HG03139 (cell line): Measurements from ENCODE around the gene MTX1.
"Not testable (repeated sequence)": the region's sequence is repeated elsewhere in the genome, so short reads cannot be mapped to it uniquely, and the experiment has no call there.

Source experiments
- ATAC-seq: cut with Tn5 transposase; IDR thresholded peaks from one replicate; pipeline ENCODE4 v1.9.1; 2021; ENCODE audit not compliant: unreplicated experiment

Gene MTX1

DNA sequence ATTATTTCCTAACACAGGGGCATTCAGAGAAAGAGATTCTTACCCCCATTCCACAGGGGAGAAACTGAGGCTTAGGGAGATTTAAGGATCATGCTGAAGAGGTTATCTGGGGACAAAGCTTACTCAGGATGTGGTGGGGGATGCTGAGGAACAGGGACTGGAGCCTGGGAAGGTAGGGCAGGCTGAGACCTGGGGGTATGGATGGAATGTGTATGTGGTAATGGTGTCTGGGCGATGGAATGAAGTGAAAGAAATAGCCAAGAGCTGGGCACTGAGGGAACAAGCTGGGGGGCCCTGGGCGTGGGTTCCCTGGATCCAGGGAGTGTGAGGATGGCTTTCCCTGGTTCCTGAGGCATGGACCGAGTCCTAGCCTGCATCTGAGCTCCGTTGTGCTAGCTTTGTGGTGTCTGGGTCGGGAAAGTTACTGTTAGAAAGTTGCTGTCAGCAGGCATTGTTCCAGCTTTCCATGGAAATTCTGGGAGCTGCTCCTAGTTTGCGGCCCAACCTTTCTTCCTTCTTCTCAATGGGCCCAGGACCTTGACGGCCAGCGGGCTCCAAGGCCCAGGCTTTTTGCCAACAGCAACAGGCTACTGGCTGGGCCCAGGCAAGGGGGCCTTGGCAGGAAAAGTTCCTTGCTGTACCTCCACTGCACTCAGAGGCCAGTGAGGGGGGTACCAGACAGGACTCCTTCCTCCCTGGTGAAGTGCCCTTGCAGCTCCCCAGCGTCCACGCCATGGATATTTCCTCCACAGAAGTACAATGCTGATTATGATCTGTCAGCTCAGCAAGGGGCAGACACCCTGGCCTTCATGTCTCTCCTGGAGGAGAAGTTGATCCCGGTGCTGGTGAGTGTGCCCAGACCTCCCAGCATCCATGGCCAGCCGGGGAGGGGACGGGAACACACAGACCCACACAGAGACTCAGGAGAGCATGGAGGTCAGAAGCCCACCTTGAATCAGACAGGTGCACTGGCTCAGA, 23.8 kb downstream of the MTX1 start:
- ATAC-seq, result not testable (repeated sequence)

DNA sequence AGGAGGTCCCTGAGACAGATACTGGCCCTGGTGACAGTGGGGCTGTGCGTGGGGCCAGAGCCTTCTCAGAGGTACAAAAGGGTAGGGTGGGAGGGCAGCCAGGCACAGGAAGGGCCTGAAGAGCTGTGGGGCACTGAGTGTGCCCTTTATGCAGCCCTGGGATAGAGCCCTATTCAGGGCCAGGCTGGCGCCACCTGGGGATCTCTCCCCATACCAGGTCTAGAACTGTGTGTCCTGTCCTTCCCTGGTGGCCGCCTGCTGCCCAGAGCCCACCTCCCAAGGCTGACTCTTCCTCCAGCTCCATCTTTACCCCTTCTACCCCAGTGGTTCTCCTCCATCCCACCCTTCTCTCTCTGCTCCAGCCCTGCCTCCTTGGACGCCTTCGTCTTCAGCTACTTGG, 25.0 kb downstream of the MTX1 start:
- ATAC-seq, result not testable (repeated sequence)

DNA sequence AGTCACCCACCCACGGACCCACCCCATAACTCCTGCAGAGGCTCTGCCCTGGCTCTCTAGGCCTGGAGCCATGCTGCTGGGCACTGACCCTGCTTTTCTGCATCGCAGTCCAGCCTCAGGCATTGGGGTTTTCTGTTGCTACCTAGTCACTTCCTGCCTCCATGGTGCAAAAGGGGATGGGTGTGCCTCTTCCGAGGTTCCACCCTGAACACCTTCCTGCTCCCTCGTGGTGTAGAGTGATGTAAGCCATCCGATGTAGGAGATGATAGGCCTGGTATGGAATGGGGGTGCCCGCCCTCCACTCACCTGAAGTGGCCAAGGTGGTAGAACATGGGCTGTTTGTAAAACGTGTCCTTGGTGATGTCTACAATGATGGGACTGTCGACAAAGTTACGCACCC, 26.9 kb downstream of the MTX1 start:
- ATAC-seq, result not testable (repeated sequence)

DNA sequence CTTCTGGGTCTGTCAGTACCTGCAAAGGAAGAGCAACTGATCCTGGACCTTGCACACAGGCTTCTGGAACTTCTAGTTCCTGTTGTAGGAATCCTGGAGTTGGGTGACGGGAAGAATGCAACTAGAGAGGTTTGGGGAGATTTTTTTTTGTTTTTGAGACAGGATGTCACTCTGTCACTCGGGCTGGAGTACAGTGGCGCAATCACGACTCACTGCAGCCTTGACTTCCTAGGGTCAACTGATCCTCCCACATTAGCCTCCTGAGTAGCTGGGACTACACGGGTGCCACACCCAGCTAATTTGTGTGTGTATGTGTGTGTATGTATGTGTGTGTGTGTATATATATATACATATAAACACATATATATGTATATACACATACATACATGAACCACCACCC, 28.0 kb downstream of the MTX1 start:
- no peak for ATAC-seq

DNA sequence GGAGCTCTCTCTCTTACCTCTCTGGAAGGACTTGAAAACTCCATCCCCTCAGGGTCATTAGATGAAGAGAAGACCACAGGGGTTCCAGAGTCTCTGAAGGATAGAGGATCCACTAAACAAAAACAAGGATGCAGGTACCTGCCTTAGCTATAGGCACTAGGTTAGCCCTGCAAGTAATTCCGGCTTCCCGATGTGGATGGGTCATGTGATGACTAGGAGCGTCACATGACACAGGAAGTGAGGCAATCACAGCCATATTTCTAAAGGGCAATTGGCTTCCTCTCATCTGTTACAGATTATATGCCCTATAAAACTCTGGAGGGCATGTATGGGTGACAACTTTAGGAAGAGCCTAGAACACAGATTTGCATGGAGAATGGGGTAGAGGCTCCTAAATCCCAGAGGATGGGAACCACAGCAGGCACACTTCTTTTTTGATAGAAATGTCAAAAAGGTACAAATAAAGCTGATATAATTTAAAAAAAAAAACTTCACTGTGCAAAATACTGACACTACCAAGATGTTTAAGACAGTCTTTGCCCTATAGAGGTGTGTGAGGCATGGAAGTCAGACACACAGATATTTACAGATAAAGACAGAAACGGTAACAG, 32.7 kb downstream of the MTX1 start:
- no peak for ATAC-seq

DNA sequence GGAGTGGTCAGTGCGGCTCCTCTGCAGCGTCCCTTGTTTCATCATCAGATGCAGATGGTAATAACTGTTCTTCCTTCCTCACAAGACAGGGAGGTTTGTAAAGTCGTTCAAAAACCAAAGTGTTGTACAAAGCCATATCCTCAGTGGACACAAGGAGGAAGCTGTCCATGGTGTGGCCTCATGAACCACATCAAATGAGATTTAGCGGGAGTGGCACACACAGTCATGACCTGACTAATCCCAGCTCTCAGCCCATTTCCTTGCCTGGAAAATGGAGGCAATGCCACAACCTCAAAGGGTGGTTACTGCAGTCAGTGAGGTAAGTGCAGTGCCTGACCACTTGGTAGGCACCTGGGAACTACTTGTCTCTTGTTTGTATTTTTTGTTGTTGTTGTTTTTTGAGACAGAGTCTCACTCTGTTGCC, 33.4 kb downstream of the MTX1 start:
- ATAC-seq, result no peak

DNA sequence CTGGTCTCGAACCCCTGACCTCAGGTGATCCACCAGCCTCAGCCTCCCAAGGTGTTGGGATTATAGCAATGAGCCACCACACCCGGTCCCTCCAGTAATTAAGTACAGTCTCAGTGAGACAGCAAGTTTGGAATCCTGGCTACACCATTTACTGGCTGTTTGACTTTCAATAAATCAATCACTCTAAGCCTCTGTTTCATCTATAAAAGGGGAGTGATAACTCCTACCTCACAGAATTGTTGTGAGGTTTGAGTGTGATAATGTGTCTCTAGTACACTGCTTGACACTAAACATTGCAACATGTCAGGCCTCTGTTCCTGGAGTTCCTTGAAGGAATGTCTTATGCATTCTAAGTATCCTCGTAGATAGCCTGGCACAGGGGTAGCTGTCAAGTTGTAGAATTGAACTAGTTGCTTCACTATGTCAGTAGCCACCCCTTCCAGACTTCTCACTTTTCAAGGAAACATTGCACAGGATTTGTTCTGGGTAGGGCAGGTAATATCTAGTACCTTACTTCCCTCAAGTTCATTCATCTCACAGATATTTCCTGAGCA, 34.4 kb downstream of the MTX1 start:
- no peak for ATAC-seq

DNA sequence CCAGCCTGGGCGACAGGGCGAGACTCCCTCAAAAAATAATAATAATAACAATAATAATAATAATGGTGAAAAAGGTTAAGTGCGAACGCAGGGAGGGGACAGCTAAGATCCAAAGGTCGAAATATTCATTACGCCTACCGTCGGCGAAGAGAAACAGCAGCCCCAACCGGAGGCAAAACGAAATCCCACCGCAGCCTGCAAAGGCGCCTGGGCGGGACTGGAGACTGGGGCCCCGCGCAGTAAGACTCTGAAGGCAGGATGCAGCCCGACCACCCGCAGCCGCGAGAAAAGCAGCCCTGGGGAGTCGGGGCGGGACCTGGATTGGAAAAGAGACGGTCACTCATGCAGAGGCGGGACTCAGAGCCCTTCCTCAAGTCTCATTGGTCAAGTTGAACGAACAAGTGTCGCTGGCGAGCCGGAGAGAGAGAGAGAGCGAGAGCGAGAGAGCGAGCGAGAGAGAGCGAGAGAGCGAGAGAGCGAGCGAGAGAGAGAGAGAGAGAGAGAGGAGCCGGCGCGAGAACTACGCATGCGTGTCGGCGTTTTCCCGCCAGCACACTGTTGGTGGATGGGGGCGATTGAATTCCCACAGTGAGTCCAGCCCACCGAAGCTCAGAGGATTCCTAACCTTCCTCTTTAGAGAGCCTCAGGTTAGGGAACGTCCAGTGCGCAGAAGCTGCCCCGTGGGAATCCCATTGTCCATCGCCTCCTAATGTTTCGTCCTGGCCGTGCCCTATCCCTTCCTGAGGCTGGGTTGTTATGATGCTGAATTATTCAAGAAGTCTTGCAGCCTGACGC, 36.1 kb downstream of the MTX1 start:
- ATAC-seq, result peak; percentile 74

DNA sequence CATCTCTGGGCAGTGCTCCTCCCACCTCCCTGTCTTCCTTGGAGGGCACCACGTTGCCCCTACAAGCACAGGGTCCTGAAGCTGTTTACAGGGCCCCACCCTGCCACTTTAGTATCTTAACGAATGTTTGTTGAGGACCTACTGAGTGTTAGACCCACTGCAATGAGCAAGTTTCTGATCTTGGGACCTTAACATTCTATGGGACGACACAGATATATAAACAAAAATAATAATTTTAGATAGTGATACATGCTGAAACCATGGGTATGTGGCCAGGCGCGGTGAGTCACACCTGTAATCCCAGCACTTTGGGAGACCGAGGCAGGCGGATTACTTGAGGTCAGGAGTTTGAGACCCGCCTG, 36.6 kb downstream of the MTX1 start:
- no peak for ATAC-seq

DNA sequence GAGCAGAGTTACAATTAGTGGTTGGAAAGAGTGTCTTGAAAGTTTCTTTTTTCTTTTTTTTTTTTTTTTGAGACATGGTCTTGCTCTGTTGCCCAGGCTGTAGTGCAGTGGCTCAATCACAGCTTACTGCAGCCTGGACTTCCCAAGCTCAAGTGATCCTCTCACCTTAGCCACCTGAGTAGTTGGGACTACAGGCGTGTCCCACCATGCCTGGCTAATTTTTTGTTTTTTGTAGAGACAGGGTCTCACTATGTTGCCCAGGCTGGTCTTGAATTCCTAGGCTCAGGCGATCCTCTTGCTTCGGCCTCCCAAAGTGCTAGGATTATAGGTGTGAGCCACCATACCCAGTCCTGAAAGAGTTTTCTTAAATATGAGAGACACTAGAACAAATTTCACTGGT, 38.3 kb downstream of the MTX1 start:
- not testable (repeated sequence) for ATAC-seq

DNA sequence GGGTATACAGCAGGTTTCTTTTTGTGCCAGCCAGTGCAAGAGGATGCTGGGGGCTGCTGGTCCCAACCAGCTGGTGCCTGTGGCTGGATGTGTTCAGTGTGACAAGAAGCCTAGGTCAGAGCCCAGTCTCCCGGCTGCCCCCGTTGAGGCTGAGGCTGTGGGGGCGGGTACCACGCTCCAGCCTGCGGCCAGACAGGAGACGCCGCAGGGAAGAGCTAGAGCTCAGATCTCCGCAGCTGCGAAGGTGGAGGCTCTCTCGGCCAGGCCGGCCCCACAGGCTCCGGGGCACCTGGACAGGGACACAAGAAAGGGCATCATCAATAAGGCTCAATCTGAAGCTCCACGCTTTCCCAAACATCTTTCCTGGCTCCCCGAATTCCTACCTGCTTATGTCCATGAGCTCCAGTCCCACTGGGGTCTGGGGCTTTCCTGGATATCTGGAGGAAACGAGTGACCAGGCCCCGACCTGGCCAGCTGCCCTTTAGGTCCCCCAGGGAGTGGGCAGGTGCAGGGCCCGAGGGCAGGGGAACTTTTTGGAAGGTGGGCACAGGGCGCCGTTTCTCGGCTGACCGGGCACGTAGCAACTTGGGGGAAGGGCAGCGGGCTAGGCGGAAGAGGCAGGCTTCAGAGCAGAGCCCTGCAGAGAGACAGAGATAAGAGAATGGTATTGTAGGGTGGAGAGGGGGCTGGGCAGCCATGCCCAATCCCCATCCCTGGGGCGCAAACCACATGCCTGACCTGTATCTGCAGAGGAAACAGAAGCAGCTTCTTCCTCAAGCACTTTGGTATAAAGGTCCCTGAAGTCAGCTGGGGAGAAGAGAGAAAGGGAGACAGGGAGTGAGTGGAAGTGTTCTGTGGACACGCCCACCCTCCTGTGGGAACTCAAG, 39.4 kb downstream of the MTX1 start:
- no peak for ATAC-seq

DNA sequence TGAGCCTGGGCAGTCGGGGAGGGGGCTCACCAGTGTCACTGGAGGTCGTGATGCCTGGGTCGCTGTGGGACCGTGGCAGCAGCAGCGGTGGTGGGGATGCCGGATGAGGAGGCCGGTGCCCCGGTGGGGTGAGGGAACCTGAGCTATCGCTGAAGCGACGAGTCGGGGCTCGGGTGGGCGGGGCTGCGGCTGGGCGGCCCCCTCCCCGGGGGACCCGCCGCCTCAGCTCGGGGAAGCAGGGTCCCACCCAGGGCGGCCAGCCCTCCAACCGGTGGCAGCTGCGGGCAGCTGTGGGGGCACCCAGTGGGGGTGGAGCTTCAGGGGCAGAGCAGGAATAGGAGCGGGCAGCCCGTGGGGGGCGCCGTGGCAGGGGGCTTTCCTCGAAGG, 41.7 kb downstream of the MTX1 start:
- ATAC-seq, result peak; percentile 8

DNA sequence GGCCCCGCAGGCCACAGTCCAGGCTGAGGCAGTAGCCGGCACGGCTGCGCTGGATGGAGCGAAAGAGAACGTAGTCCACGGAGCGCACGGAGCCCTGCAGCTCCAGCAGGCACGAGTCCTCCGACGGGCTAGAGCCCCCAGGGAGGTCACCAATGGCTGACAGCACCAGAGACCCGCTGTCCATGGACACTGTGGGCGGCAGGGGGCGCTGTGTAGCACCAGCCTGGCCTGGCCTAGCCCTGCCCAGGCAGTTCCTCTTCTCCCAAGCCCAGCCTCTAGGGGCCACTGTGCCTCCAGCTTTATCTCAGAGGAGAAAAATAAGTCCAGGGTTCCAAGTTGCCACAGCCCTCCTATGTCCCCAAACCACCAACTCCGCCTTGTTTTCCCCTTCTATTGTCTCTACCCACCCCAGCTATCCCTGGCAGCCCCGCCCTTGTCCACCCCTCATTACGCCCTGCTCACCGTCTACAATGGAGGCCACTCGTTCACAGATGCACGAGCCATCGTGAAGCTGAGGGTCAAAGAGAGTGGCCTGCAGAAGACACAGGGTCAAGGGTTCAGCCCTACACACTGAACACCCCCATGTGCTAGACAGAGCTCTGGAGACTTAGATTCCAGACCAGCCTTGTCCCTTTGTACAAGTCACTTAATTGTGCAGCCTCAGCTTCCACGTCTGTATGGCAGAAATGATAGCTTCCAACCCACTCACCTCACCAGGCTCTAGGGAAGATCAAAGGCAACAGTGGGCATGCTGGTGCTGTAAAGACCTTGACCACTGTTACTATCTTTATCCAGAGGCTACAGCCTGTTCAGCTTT, 42.3 kb downstream of the MTX1 start:
- peak; percentile 76 for ATAC-seq

DNA sequence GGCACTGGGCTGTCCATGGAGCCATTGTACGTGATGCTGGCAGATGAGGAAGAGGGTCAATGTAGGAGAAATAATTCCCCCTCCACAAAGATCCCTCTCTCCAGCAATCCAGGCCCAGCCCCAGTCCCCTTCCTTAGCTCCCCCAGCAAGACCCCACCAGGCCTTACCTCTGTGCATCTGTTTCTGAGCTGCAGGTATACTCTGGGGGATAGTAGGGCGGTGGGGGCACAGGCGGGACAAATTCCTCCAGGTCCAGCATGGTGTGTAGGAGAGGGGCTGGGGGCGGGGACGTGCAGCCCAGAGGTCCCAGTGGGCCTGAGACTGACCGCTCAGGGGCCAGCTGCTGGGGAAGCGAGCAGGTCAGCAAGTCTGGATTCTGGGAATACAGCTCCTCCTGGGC, 43.1 kb downstream of the MTX1 start:
- no peak for ATAC-seq

DNA sequence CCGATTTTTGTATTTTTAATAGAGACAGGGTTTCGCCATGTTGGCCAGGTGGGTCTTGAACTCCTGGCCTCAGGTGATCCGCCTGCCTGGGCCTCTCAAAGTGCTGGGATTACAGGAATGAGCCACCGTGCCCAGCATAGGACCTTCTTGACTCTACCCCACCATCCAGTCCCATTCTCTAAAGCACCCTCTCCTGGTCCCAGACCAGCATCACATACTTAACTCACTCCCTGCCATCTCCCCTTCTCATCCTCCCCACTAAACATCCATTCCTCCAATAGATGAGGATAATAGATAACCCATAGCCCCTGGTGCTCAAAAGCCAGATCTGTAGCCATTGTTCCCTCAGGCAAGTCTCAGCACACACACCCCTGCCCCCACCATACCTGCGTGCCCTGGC, 44.7 kb downstream of the MTX1 start:
- ATAC-seq, result no peak

DNA sequence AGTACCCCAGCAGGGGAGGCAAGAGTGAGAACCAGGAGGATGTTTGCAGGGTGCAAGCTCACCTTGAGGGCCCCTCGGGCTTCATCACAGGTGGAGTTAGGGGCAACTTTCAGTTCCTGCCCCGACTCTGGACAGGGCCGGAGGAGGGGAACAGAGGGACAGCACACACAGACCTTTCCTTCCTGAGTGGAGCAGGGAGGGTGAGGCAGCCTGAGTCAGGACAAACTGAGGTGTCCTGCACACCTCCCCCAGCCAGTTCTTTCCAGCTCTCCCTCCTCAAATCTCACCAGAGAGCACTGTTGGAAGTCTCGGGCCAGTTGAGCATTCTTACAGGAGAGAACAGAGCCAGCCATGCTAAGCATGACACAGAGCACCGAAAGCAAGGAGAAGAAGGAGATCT, 45.3 kb downstream of the MTX1 start:
- no peak for ATAC-seq

DNA sequence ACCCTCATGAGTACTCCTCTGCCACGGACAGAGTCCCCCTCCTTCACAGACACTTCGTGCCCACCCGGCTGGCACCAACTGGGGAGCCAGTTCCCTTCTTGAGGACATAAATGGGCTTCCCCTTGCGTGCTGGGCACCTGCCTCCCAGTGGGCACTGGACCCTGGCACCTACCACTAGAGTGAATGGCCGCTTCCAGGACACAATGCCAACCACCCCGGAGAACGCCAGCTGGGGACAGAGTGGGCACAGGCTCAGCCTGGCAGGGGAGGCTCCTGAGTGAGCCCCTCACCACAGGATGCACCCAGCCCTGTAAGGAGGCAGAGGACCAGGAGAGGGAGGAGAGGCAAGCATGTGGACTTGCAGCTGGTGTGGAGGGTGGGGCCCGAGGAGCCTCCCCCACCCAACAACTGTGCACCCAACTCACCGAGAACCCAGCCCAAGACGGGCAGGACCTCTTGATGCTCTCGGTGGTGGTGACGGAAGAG, 45.8 kb downstream of the MTX1 start:
- ATAC-seq, result no peak

DNA sequence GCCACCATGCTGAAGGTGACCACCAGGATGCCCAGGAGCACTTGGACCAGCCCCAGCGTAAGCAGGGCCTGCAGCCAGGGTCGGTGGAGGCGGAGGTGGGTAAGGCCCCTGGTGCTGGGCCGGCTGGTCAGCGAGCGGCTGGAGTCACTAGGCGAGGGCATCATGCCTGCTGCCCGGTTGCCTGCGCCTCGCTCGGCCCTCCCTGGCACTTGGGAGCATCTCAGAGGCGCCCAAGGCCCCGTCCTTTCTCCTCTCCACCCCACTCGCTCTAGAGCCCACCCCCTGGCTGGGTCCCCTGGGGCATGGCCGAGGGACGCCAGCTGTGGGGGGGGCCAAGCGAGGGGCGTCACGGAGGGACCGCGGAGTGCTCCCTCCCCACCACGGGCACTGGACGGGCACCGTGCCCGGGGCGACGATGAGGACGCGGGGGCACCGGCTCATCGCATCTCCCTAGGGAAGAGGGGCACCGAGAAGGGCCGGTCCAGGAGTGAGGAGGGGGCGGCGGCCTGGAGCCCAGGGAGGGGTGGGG, 46.3 kb downstream of the MTX1 start:
- no peak for ATAC-seq
